NCI-H510A treated with DMSO at 0.1 percent for 48 hours (cell line): ENCODE results near the gene KAT6B.
"Not testable (repeated sequence)": the region's sequence is repeated elsewhere in the genome, so short reads cannot be mapped to it uniquely, and the experiment has no call there.

Source experiments
- DNase-seq: peaks from one replicate; lab custom pipeline; 2025; lab: John Stamatoyannopoulos, UW

Gene KAT6B

DNA sequence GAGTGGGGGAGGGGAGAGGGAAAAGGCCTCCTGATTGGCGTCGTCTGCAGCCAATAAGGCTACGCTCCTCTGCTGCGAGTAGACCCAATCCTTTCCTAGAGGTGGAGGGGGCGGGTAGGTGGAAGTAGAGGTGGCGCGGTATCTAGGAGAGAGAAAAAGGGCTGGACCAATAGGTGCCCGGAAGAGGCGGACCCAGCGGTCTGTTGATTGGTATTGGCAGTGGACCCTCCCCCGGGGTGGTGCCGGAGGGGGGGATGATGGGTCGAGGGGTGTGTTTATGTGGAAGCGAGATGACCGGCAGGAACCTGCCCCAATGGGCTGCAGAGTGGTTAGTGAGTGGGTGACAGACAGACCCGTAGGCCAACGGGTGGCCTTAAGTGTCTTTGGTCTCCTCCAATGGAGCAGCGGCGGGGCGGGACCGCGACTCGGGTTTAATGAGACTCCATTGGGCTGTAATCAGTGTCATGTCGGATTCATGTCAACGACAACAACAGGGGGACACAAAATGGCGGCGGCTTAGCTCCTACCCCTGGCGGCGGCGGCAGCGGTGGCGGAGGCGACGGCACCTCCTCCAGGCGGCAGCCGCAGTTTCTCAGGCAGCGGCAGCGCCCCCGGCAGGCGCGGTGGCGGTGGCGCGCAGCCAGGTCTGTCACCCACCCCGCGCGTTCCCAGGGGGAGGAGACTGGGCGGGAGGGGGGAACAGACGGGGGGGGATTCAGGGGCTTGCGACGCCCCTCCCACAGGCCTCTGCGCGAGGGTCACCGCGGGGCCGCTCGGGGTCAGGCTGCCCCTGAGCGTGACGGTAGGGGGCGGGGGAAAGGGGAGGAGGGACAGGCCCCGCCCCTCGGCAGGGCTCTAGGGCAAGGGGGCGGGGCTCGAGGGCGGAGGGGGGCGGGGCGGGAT, at the start of gene KAT6B:
TSS of gene KAT6B (plus strand) at position 459 of the 903 bp plus-strand sequence. CDS start 16,258 bp downstream, outside the sequence.
- peak; percentile 99 for DNase-seq

DNA sequence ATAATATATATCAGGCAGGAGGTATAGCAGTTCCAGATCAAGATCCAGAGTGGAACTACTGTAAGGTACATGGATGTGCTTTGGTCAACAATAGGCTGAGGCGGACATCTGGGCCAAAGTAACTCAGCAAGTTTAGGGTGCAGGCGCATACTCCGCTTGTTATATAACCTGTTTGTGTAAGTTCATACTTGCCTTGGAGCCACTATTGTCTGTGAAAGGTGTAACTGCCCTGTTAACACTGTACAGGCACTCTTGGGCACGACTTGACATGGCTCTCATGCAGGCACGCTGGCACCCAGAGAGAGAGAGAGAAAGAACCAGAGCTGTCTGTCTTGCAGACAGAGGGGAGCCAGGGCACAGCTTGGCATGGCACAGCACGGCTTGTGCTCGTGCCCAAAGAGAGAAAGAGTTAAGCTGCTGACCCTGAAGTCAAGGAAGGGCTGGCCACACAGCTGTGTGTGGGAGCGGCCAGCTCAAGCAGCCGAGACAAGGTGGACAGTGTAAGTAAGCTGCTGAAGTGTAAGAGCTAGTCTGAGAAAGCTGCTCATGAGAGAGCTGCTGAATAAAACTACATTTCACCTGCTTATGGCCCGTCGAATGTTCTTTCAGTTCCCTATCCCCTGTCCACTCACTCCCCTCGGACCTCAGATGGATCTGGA, 47.8 kb upstream of the KAT6B start:
- DNase-seq, result no peak

DNA sequence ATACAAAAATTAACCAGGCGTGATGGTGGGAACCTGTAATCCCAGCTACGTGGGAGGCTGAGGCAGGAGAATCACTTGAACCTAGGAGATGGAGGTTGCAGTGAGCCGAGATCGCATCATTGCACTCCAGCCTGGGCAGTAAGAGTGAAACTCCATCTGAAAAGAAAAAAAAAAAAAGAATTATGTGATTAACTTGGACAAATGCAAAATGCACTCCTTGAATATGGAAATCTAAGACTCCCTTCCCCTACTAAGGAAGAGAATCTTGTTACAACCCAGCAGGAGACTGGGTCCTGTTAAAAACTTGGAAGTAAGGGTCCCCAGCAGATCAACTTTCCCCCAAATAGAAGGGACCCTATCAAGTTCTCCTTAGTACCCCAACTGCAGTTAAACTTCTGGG, 44.5 kb upstream of the KAT6B start:
- not testable (repeated sequence) for DNase-seq

DNA sequence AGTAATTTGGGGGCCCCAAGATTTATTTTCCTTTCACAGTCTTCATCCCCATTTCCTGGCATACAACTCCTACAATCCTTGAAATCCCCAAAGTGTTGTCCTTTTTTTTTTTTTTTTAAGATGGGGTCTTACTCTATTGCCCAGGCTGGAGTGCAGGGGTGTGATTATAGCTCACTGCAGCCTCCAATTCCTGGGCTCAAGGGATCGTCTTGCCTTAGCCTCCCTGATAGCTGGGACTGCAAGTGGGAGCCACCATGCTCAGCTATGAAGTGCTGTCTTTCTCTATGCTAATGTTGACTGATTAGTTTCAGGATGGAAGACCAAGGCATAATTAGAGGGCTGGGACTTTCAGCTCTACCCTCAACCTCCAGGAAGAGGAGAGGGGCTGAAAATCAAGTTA, 41.9 kb upstream of the KAT6B start:
- no peak for DNase-seq

DNA sequence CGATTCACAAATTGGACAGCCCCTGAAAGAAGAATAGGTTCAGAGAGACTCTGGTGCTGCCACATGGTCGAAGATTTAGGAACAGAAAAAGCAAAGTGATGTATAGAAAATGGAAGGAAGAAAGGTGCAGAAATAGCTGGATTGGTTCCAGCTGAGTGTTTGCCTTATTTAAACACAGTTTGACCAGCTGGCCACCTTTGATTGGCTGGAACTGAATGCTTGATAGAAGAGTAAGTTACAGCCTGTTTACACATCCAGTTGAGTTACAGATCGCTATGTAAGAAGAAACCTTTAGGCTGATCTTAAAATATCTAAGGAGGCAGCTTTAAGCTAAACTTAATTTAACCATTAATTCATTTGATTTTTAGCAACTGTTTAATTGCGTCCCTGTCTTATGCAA, 40.3 kb upstream of the KAT6B start:
- peak; percentile 85 for DNase-seq

DNA sequence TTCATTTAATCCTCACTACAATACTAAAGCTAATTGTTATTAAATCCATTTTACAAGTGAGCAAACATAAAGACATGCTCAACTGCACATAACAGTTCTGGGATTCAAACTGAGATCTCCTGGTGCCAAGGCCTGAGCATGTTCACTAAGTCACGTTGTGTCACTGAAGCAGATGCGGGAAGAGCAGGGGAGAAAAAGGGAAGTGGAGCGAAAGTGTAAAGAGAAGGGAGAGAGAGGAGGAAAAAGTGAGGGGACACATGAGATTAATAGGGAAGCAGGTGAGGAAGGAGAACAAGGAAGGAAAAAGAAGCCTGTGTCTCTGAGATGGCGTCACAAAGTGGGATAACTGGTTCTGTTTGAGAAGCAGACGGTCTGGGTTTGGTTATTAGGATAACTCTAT, 38.9 kb upstream of the KAT6B start:
- DNase-seq, result no peak

DNA sequence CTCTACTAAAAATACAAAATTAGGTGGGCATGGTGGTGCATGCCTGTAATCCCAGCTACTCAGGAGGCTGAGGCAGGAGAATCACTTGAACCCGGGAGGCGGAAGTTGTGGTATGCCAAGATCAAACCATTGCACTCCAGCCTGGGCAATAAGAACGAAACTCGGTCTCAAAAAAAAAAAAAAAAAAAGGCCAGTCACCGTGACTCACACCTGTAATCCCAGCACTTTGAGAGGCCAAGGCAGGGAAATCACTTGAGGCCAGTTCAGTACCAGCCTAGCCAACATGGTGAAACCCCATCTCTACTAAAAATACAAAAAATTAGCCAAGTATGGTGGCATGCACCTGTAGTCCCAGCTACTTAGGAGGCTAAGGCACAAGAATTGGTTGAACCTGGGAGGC, 34.4 kb upstream of the KAT6B start:
- DNase-seq, result not testable (repeated sequence)

DNA sequence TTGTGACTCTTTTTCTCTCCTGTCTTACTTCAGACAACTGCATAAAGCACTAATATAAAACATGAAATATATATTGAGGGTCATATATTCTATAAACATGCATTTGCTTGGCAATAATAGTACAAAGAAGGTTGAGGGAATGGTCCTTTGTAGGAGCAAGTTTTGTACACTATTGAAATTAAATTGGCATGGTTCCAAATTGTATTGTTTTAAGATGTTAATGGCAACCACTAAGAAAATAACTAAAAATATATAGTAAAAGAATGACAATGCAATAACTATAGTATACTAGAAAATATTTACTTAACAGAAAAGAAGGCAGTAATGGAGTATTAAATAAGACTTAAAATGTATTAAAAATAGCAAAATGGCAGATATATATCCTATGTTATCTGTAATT, 33.7 kb upstream of the KAT6B start:
- DNase-seq, result no peak

DNA sequence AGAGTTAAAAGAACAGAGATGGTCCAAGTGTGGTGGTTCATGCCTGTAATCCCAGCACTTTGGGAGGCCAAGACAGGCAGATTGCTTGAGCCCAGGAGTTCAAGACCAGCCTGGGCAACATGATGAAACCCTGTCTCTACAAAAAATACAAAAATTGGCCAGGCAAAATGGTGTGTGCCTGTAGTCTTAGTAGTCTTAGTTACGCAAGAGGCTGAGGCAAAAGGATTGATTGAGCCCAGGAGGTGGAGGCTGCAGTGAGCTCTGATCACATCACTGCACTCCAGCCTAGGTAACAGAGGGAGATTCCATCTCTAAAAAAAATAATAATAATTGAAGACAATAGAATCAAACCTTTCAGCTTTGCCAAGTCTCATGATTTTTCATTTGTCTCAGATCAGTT, 33.2 kb upstream of the KAT6B start:
- DNase-seq, result not testable (repeated sequence)

DNA sequence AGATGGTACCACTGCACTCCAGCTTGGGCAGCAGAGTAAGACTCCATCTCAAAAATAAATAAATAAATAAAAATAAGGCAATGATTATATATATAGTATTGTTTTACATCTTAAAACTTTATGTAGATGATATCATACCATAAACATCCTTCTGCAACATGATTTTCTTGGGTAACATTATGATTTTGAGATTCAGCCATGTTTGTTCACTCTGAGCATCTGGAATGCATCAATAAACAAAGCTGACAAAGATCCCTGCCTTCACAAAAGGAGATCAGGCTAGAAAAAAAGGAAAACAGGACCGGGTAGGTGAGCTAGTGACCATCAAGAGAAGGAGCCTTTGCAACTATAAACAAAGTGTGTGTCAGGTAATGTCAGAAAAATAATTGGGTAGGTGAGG, 31.9 kb upstream of the KAT6B start:
- no peak for DNase-seq

DNA sequence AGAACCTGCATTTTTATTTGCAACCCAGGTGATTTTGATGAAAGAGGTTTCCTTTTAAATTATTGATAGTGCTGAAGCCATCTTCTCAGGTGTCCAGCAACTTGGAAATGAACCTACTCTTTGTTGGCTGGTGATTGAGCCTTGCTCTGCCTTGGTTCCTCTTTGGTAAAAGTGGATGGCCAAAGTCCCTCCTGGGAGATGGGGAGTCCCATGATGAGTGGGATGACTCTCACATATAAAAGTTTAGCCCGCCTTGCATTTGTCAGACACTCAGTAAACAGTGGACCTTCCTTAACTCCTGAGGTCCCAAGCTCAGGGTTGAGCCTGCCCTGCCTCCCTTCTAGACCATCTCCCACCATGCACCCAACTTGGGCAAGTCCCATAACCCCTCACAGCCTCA, 28.9 kb upstream of the KAT6B start:
- no peak for DNase-seq

DNA sequence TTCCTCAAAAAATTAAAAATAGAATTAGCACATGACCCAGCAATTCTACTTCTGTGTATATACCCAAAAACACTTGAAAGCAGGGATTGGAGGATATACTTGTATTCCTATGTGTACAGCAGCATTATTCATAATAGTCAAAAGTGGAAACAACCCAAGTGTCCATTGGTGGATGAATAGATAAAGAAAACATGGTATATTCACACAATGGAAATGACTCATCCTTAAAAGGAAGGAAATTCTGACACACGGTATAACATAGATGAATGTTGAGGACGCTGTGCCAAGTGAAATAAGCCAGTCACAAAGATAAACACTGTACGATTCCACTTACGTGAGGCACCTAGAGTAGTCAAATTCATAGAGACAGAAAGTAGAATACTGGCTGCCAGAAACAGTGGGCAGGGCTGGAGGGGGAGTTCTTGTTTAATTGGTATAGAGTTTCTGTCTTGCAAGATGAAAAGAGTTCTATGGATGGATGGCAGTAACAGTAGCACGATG, 26.6 kb upstream of the KAT6B start:
- DNase-seq, result peak; percentile 68

DNA sequence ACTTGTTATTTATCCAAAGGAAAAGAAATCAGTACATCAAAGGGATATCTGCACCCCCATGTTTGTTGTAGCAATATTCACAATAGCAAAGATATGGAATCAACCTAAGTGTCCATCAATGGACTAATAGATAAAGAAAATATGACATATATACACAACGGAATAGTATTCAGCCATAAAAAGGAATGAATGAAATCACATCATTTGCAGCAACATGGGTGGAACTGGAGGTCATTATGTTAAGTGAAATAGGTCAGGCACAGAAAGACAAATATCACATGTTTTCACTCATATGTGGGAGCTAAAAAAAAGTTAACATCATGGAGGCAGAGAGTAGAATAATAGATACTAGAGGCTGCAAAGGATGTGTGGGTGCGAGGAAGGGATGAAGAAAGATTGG, 25.0 kb upstream of the KAT6B start:
- no peak for DNase-seq

DNA sequence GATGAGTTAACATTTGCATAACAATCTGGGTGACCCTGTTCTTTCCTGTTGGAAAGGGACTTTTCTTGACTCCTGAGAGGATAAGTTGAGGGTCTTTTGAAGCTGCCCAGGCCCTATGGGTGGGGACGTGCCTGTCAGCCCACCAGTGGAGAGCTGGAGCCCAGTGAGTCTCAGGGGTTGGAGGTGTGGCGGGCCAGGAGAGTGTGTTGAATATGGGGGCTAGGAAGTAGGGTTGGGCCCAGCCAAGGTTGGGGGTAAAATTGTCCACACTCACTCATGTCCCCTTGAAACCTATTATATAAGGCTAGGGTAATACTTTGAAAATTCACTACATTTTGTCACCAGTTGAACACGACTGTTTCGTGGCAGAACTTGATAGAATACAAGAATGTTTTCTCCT, 17.9 kb upstream of the KAT6B start:
- DNase-seq, result no peak

DNA sequence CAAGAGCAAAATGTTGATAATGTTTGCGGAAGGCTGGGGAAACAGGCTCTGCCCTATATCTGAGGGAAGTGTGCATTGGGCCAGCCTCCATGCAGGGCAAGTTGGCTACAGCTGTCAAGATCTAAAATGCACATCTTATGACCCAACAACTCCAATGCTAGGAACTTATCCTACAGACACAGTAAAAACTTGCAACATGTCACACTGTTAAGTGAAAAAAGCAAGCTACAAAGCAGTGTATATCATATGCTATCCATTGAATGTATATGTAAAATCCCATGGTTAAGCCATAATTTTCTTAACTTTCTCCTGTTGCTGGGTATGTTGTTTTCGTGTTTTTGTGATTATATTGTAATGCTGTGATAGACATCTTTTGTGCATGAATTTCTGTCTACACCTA, 16.3 kb upstream of the KAT6B start:
- no peak for DNase-seq

DNA sequence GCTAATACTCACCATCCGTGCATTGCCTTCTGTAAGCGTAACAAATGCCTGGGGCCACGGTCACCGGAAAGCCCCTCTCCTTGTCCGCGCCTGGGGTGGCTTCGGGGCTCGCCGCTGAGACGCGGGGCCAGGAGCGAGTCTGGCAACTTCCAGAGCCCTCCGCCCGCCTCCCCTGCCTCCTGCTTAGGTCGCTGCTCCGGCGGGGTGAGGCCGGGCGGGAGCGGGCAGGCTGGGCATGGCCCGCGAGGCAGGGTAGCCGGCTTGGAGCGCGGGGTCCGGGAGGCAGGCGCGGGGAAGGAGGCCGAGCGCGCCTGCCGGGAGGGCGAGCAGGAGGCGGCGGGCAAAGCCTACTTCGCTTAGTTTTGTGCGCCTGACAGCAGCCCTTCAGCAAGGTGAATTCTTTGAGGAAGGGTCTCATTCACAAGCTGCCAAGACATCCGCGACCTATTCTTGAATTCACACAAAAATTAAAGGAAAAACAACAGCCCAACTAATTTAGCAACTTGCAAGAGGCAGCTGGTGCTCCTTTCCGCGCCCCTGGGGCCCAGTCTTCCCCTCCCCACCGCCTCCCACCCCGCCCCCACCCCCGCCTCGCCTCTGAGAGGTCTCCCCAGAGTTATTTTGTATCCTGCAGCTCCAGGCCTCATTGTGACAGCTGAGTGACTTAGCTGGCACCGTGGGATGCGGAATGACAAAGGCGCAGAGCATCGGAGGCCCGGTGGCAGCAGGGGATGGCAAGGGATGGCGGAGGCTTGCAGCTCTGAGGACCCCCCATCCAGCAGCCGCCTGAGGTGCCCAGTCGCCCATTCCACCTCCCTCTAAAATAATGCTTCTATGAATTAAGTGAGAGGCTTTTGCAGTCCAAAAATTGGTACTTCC, 12.8 kb upstream of the KAT6B start:
- no peak for DNase-seq

DNA sequence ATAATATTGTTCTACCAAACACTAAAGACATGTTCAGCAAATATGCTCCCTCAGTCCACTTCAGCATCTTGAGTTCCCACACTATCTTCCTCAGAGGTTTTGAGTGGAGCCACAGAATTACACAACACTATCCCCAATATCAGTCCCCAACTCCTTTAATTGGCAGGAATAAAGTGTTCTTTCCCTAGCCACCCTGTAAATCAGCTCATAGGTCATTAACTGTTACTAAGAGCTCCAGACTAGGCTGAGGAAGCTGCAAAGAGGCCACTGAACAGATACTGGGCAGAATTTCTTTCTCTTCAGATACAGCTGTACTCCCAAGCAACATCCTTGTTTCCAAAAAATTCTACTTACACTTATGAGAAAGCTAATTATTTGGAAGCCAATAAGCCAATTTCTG, 11.6 kb upstream of the KAT6B start:
- DNase-seq, result no peak

DNA sequence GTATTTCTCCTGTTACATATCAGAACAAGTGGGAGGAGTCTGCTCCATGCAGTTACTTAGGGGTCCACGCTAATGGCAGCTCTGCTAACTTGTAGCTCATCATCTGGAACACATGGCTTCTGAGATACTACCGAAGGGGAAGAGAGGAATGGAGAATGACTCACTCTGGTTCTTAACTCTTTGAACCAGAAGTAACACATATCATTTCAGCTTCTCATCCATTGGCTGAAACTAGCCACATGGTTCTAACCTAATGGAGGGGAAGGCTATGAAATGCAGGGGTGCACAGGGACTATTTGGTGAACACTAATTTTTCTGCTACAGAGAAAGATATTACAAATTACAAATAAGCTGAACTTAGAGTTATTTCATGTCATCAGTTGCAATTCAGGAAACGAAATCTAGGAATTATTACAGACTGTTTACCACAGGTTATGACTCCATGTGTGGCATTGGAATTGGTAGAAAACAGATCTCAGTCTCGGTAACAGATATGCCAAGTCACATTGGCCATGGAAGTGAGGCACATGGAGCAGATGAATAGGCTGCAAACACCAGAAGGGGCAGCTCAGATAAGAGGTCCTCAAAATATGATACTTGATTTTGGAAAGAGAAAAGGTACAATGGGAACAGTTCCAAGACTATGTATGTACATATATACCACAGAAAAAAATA, 9.4 kb upstream of the KAT6B start:
- DNase-seq, result no peak

DNA sequence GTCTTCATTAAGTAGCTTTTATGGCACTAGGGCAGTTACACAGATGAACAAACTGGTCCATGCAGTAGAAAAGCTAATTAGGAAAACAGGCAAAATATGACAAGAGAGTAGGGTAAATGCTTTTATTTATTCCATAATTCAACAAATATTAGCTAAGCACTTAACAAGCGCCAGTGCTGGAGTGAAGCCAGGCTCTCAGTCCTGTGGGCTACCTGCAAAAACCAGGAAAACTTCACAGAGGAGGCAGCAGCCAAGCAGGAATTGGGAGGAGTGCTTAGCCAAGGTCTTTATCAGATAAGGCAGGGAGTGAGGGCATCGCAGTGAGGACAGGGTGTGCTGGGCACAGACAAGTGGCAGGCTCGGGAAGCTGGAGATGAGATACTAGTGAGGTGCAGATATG, 4.9 kb upstream of the KAT6B start:
- DNase-seq, result peak; percentile 83

DNA sequence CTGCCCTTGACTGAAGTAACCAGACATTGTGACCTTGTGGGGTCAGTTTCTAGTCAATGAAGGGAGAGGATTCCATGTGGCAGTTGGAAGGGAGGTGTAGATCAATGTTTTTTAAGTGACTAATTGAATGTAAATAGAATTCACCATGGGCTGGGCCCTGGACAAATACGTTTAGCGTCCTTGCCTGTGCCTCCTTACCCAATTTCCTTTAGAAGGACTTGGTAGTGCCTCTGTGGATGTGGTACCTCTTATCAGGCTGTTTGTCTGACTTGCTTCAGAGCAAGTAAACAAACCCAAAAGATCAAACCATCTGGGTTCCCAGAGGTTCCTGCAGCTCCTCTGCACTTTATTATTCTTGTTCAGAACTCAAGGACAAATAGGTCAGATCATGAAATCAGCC, 4.3 kb upstream of the KAT6B start:
- DNase-seq, result no peak

DNA sequence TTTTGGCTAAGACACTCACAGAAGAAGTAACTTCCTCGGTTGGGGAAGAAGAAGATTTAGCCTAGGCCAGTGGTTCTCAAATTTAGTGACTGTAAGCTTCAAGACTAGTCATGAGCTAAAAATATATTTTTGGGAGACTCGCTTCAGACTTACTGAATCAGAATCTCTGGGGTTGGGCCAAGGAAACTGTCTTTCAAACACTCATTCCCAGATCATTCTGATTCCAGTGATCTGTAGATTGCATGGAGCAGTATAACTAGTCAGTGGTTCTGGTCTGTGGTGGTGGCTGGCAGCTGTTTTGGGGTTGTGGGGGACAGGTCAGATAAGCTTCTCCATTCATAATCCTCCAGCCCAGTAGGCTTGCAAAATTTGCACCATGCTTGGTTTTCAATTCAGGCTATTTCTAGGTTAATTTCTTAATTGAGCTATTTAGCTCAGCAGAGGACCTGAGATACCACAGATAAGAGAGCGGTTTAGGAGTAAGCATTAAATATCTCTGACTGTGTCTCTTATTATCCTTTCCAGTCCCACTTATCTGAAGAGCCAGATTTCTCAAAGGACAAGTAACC, 3.8 kb upstream of the KAT6B start:
- no peak for DNase-seq
